Activated CD8-positive, alpha-beta memory T cell treated with anti-CD3 and anti-CD28 coated beads for 1 hour (primary cell): ENCODE results near the gene RELT.

Experiments
- DNase-seq, 2 donors: peaks; one replicate each; pipeline ENCODE4 v3.0.0-alpha.2; 2020; ENCODE audit warnings: low read depth in 1 of 2; ENCODE audit errors: extremely low read depth in 1 of 2

The RELT gene

GRCh38 chr11:73376160-73376802 is at the start of gene RELT:
Gene RELT, plus strand, starts transcription at chr11:73376399. Its CDS starts 12,738 bp downstream, at chr11:73389137.
- DNase-seq, result peak; percentile 65 to 89

- no peak for DNase-seq
Observed at GRCh38 chr11:73326929-73327811, 49.0 kb upstream of the RELT start.

- no peak for DNase-seq
Observed at GRCh38 chr11:73327812-73328364, 48.3 kb upstream of the RELT start.

- no peak for DNase-seq
Observed at GRCh38 chr11:73330569-73331093, 45.6 kb upstream of the RELT start.

GRCh38 chr11:73331138-73331916 is 44.9 kb upstream of the RELT start:
- no peak for DNase-seq

GRCh38 chr11:73333173-73333572 is 43.0 kb upstream of the RELT start:
- no peak for DNase-seq

- no peak for DNase-seq
Observed at GRCh38 chr11:73333640-73334383, 42.4 kb upstream of the RELT start.

GRCh38 chr11:73334384-73335203 is 41.6 kb upstream of the RELT start:
- DNase-seq, result no peak

- peak; percentile 32 to 71 for DNase-seq
Observed at GRCh38 chr11:73335204-73335923, 40.8 kb upstream of the RELT start.

- DNase-seq, result no peak
Observed at GRCh38 chr11:73337846-73338245, 38.4 kb upstream of the RELT start.

GRCh38 chr11:73338279-73338678 is 37.9 kb upstream of the RELT start:
- no peak for DNase-seq

- no peak for DNase-seq
Observed at GRCh38 chr11:73340164-73340563, 36.0 kb upstream of the RELT start.

GRCh38 chr11:73342633-73343032 is 33.6 kb upstream of the RELT start:
- DNase-seq, result no peak

- DNase-seq, result no peak
Observed at GRCh38 chr11:73343076-73343873, 32.9 kb upstream of the RELT start.

GRCh38 chr11:73344191-73344607 is 32.0 kb upstream of the RELT start:
- no peak for DNase-seq

GRCh38 chr11:73345481-73346160 is 30.6 kb upstream of the RELT start:
- DNase-seq, result no peak
